Urothelium cell line (cell line): ENCODE data around the gene NABP2.
"Not testable (repeated sequence)": the region's sequence is repeated elsewhere in the genome, so short reads cannot be mapped to it uniquely, and the experiment has no call there.

Experiments
- DNase-seq: peaks from one replicate; pipeline ENCODE4 v3.0.0; 2011; ENCODE audit warnings: low spot score, mixed read lengths
- FAIRE-seq: peaks from 2 replicates; lab custom pipeline; 2011; peaks lifted over from hg19 to GRCh38; lab: Jason Lieb, UNC

Gene NABP2

DNA sequence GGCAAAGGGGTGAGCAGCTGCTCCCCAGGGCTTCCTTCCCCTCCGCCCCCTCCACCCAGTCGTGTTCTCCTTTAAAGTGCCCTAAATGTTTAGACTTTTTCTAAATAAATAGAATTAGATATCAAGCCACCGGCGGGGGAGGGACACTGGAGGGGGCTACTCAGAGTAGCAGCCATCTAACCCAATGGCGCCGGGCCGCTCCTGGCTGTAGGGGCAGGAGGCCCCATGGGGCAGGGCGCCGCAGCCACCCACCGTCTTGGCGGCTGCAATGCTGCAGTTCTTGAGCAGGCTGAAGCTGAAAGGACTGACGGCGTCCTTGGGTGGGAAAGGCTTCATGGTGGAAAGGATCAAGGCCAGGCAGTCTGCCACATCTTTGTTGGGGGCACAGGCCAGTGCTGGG is 18.8 kb downstream of the NABP2 start:
- FAIRE-seq (no peak), DNase-seq (no peak)

DNA sequence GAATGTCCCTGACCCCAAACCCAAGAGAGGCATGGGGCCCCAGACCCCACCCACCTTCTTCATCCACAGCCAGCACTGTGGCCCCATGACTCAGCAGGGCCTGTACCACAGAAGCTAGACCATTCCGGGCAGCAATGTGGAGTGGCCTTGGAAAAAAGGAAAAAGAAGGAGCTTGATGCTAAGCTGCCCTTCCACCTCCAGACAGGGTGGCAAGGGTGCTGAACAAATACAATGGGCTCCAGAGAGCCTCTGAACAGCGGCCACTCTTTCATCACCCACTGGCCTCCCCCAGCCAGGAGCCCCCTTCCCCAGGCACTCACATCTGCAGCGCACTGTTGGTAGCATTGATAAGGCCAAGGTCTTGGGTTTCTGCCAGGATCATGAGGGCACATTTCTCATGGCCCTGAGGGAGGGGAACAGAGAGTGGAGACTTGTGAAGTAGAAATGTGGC is 19.6 kb downstream of the NABP2 start:
- FAIRE-seq (no peak), DNase-seq (no peak)

DNA sequence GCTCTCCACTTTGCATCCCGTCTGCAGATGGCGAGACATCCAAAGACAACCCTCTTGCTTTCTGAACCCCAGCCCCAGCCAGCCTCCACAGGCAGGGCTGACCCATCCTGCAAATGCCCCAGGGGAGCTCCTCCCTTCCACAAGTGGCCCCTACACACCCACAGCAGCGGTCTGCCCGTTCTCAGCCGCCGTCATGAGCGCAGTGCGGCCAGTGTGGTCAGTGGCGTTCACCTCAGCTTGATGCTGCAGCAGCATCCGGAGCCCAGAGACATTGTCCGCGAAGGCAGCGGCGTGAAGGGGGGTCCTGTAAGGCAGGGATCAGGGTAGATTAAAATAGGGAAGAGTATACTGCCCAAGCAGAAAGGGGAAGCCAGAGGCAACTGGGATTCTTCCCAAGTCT is 20.4 kb downstream of the NABP2 start:
- FAIRE-seq: no peak
- DNase-seq: no peak

DNA sequence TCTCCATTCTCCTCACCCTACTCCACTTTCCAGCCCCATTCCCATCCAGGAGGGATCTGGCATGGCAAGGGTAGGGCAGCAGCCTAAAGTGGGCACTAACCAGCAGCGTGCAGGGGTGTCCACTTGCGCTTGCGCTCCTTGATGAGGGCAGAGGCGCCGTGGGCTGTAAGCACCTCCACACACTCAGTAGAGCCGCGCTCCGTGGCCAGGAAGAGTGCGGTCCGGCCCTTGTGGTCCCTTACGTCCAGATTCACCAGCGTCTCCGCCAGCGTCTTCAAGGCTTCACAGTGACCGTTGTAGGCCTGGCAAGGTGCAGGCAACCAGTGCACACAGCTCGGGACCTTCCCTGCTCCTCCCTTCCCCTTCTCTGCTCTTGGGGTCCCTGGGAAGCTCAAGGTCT is 23.8 kb downstream of the NABP2 start:
- FAIRE-seq: no peak
- DNase-seq: no peak

DNA sequence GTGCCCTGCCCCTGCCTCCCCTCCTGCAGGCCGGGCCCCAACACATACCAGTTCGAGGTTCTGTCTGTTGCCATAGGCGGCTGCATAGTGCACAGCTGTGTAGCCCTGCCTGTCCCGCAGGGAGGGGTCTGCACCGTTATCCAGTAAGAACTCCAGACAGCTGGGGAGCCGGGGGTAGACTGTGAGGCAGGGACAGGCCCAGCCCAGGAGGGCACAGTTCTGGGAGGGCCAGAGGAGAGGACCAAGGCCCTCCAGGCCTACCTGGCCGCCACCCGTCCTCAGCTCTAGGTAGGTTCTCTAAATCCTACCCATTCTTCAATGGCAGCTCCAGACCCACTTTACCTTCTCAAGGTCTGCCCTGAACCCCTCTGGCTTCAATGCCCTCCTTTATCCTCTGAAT is 24.6 kb downstream of the NABP2 start:
- DNase-seq: no peak
- FAIRE-seq: no peak

DNA sequence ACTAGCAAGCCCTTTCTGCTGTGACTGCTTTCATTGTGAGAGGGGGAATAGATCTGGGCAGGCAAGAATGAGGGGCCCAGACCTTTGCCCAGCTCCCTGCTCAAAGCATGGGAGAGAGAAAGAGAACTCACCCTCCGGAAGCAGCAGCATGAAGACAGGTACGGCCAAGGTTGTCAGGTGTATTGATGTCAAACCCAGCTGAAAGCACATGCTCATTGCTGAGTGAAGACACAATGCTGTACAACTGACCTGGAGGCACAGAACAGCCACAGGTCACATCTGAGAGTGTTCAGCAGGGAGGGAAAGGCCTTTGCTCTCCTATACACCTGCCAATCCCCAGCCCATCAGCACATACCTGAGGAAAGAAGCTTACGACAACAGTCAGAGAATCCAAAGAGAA is 28.5 kb downstream of the NABP2 start:
- no peak for FAIRE-seq

DNA sequence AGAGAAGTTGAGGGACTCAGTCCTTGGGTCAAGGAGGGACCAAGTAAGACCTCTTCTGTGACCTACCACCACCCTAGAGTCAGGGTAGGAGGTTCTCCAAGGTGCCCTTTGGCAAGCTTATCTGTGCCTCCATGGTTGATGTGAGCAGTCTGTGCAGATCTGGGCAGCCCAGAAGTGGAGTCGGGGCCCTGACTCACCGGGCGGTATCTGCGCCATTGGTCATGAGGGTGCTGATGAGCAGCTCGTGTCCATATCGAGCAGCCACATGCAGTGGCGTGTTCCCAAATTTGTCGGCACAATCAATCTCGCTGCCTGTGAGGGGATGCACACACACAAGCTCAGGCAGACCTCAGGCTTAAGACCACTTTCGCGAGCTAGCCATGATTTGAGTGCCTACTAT is 28.9 kb downstream of the NABP2 start:
- no peak for FAIRE-seq
- no peak for DNase-seq

More for the DNA sequence above, 28.5 kb downstream of the NABP2 start:
- no peak for DNase-seq

DNA sequence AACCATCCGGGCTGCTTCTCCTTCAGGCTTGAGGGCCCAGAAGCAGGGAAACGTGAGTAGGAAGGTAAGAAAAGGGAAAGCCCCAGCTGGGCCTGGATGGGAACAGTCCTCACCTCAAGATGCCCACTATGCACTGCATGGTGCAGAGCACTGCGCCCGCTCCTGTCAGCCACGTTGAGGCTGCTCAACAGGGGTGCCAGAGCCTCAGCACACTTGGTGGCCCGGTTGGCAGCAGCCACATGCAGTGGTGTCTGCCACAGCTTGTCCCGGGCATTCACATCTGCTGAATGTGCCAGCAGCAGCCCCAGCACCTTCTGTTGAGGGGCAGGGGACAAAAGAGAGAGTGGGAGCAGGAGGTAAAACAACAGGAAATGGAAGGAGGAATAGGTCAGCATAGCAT is 31.5 kb downstream of the NABP2 start:
- no peak for DNase-seq
- no peak for FAIRE-seq

DNA sequence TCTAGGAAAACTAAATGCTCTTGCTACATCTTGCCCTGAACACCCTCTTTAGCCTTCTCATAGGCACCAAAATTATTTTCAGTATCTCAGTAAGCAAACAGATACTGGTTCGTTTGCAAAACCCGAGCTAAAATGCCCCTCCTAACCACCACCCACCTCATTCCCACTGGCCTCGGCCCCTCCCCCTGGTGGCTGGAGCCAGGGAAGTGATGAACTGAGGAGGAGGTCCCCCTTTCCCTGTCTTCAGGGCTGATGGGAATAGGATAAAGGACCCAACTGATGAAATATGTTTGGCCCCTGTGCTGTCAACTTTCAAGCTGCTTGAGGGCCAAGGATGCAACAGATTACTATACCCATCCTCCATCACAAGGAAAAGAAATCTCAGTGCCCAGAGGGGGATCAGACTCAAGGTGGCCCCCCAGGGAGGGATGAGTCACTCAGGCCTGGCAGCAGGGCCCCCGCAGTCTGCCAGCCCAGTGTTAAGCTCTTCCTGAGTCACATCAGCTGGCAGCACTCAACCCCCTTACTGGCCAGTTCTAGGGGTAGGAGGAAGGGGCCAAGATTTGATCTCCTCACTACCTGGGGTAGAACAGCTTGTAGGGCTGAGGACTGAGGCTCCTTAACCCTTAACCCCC is 32.3 kb downstream of the NABP2 start:
- FAIRE-seq (no peak), DNase-seq (no peak)

DNA sequence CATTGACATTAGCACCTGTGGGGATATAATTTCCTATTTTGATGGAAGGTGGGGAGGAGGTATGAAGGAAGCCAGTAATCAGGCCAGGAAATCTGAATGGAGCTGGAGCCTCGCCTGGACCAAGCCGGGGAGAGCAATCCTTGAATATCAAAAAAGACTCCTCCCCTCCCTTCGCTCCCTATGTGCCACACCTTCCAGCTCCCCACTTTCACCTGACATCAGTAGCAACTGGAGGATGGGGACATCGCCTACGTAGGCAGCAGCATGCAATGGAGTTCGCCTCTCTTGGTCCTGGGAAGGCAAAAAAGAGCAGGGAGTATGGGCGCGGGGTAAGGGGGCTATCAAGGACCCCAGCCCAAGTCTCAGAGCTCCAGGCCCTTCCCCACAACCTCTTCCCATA is 32.9 kb downstream of the NABP2 start:
- FAIRE-seq: no peak

DNA sequence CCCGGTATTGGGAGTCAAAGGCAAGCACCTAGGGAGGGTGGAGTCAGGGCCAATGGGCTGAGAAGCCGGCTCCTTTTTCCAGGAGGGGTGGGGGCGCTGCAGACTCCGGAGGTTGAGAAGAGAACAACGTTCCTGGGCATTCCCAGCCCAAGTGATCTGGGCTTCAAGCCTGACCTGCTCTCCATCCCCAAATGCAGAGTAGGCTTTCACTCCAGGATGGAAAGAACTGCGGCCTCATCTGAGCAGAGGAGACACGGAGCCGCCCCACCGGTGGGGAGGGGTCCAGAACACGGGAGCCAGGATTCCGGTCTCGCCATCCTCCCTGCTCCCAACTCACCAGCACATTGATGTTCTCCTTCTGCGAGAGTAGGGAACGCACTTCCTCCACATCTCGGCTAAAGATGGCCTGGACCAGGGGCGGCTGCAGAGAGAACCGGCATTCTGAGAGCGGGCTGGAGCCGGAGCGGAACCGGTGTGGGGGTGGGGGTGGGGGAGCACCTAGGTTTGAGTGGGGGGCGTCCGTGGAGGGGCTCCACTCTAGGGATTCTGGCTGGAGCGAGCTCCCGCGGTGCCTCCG is 33.4 kb downstream of the NABP2 start:
- FAIRE-seq (no peak), DNase-seq (peak; percentile 72)

More for the DNA sequence above, 32.9 kb downstream of the NABP2 start:
- no peak for DNase-seq

DNA sequence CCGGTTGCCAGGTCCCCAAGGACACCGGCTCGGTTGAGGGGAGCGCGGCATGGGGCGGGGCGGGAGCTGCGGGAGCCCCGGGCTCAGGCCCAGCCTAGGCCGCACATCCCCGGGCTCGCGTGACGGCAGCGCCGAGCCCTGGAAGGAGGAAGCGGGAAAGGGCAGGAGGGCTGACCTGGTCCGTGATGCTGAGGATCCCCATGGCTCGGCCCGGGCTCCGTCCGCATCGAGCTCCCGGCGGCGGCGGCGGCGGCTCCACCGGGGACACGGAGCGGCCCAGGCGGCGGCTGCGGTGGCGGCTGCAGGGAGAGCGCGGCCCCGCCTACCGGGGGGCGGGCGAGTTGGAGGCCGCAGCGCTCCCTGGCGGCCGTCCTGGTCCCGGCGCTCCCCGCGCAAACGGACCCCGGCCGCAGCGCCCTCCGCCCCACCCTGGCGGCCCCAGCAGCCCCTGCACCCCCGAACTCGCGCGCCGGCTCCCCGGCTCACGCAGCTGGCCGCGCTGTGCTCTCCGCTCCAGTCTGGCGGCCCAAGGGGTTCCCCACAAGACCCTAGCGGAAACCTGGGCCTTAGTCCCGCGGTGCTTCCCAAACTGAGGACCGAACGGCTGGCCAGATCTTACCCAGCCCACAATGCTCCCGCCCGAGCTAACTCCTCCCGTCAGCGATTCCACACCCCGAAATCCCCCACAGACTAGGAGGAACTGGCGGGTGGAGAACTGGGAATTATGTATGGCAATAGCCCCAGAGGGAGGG is 34.1 kb downstream of the NABP2 start, which contains the start of gene ANKRD52:
ANKRD52 (minus strand) TSS at position 317 of the 752 bp plus-strand sequence; CDS start at position 202, 115 bp downstream.
- FAIRE-seq (no peak), DNase-seq (peak; percentile 94)

DNA sequence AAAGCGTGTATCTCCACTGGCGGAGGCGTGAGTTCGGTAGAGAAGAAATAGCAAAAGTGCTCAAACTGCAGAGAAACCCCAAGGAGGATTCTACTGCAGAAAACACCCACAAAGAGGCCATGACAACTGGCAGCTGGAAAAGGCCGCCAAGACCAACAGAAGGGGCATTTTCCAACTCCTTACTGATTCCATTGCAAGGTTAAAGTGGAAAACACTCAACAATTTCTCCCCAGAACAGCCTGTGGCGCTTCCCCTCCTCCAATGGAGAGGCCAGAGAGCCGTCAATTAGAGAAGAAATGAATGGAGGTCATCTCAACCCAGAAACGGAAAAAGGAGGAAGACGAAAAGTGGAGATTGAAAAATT is 34.7 kb downstream of the NABP2 start:
- FAIRE-seq: no peak
- no peak for DNase-seq

DNA sequence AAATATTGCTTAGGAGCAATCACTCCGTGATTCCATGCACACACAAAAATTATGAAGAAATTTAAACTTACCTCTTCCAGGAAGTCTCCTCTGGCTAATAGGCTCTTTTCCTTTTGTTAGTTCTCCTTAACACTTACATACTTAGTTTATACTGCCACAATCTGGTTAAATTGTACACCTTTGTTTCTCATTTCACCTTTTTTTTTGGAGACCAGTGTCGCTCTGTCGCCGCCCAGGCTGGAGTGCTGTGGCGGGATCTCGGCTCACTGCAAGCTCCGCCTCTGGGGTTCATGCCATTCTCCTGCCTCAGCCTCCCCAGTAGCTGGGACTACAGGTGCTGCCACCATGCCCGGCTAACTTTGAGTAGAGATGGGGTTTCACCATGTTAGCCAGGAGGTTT is 36.2 kb downstream of the NABP2 start:
- FAIRE-seq: no peak
- no peak for DNase-seq

DNA sequence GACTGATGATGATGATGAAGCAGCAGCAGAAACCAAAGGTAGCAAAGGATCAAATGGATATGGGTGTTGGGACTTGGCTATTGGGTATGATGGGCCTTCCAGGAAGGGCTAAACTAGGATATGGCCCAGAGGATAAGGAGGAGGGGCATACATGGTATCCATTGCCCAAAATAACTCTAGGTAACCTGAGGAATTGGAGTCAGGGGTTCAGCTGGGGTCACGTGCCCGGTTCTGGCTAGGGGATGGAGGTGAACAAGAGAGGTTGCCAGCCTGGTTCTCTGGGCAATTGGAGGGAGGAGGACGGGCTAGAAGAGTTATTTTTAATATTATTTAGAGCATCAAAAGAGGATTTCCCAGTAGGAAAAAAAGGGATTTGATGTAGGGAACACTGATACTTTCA is 36.8 kb downstream of the NABP2 start:
- DNase-seq (no peak), FAIRE-seq (no peak)

DNA sequence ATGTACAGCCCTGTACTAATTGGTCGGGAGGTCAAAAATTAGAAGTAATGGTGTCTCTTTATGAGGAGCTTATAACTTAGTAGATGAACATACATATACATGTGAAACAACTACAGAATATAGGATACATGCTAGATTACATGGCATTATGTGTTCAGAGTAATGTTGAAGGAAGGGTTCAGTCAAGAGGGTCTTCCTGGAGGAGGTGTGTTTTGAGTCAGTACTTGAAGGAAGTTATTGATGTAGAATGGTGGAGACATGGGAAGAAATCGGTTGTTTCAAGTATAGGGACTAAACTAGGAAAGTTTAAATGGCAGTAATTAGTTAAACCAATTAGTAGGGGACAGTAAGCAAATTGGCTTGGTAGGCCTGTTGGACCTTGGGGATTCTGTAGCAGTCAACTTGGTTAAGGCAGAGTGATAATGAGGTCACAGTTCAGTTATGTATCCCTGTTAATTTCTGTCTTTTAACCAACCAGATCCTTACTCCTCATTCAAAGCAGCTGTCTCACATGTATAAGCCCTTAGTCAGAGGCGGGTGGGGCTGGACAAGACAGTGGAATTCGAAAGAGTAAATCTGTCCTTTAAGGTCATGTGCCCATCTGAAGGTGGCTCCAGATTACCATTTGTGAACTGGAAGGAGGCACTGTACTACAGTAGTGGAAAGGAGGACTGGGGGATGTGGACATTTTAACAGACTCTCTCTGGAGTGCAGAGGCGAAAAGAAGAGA is 37.5 kb downstream of the NABP2 start:
- DNase-seq (peak; percentile 74), FAIRE-seq (no peak)

DNA sequence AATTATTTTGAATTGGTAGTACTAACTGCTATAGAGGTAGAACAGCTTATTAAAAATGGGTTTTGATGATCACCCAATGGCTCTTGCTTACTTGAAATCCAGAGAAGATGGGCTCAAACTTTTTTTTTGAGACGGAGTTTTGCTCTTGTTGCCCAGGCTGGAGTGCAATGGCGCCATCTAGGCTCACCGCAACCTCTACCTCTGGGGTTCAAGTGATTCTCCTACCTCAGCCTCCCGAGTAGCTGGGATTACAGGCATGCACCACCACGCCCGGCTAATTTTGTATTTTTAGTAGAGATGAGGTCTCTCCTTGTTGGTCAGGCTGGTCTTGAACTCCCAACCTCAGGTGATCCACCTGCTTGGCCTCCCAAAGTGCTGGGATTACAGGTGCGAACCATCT is 38.8 kb downstream of the NABP2 start:
- not testable (repeated sequence) for FAIRE-seq, DNase-seq

DNA sequence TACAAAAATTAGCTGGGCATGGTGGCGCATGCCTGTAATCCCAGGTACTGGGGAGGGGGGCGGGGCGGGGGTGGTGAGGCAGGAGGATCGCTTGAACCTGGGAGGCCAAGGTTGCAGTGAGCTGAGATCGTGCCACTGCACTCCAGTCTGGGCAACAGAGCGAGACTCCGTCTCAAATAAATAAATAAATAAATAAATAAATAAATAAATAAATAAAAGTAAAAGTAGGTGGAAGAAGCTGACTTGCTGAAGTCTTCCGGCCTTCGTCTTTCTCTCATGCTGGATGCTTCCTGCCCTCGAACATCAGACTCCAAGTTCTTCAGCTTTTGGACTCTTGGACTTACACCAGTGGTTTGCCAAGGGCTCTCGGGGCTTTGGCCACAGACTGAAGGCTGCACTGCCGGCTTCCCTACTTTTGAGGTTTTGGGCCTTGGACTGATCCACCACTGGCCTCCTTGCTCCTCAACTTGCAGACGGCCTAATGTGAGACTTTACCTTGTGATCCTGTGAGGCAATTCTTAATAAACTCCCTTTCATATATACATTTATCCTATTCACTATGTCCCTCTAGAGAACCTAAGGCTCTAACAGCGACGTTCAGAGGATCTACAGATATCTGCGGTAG is 42.0 kb downstream of the NABP2 start:
- DNase-seq, FAIRE-seq: not testable (repeated sequence)

DNA sequence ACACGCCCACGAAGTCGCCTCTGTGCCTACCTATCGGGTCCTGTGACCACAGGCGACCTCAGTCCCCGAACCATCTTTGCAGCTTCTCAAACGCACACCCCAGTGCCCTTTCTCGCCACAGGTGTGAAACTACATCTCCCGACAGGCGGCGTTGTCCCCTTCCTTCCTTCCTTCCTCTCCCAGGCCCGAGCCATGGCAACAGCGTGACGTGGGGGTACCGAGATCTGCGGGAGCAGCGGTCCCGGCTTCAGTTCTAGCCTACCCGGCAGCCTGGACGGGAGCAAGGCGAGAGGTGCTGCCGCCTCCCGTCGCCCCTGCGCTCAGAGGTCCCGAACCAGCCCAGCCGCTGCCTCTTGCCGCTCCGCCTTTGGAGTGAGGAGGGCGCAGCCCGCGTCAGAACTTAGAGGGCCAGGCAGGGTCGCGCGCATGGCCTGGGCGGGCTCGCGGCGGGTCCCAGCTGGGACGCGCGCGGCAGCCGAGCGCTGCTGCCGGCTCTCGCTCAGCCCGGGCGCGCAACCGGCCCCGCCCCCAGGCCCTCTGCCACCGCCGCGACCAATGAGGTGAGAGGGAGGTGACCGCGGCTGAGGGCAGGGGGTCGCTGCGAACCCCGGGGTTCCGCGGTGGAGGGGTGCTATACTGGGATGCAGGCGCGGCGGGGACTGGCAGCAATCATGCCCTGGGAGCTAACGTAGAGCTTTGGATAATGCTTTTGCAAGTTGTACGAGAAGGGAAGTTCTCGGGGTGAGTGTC is 42.7 kb downstream of the NABP2 start, which contains the start of gene COQ10A:
COQ10A (plus strand) TSS at position 250 of the 750 bp plus-strand sequence; CDS start at position 427, 177 bp downstream.
- DNase-seq (peak; percentile 97), FAIRE-seq (peak; percentile 53)

DNA sequence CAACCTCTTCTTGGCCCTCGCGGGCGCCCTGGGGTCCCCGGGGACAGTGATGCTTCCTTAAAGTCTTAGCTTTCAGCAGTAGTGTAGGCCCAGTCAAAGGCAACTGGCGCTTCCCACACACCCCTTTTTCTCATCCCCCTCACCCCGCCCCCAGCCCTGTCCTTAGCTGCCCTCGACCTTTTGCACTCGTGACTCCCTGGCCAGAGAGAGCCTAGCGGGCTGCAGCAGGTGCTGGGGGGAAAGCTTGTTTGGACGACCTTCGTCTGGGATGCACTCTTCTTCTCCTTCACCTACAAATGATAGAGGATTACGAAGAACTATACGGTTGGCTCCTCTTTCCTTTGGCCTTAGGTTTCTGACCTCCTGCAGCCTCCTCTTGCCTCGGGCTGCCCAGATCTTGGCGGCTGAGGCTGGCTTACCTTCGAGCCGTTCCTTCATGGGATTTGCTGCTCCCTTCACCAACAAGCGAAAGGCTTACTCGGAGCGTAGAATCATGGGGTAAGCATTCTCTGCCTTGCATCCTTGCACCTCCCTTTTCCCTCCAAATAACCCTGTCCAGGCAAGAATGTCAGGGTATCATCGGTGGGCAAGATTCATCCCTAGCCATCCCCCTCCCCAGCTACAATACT is 43.4 kb downstream of the NABP2 start:
- DNase-seq (no peak), FAIRE-seq (no peak)
